Ovary (tissue), 9 donors: ENCODE measurements around the gene MAP2K2. TPM values are rescaled to one million over a fixed set of nuclear protein-coding genes. Genes with fewer than 3 reads are reported as not detected.
"Not testable (repeated sequence)": the region's sequence is repeated elsewhere in the genome, so short reads cannot be mapped to it uniquely, and the experiment has no call there.

Experiments used
- DNase-seq, 5 donors: peaks; one replicate each; pipeline ENCODE4 v3.0.0-alpha.2; 2019 to 2020
- H3K27ac ChIP-seq, 2 donors: fragments of 200-600 bp; one replicate each; pipeline versions ENCODE4 v1.5.1 to v1.8.0; 2019 to 2022
- H3K27me3 ChIP-seq: fragments of 200-600 bp; one replicate; pipeline ENCODE4 v1.8.0; 2022
- H3K36me3 ChIP-seq: fragments of 200-600 bp; sonication (generic); one replicate; pipeline ENCODE4 v1.5.1; 2019
- H3K4me1 ChIP-seq: one replicate; pipeline ENCODE4 v1.8.1; 2013; ENCODE audit warnings: mild to moderate bottlenecking, moderate library complexity; ENCODE audit not compliant: insufficient read depth
- H3K4me3 ChIP-seq: fragments of 200-600 bp; sonication (generic); one replicate; pipeline ENCODE4 v1.5.1; 2017
- H3K9me3 ChIP-seq, 2 donors: fragments of 200-600 bp in 1 of 2; sonication (generic) in 1 of 2; one replicate each; pipeline versions ENCODE4 v1.5.1 to v1.8.1; 2013 to 2019; ENCODE audit warnings: mild to moderate bottlenecking in 1 of 2, moderate library complexity in 1 of 2
- CTCF ChIP-seq, 3 donors: fragments of 450-650 bp in 2 of 3; fragments of 200-600 bp in 1 of 3; IDR thresholded peaks; one replicate each; pipeline versions ENCODE4 v1.5.1 to v1.8.0; 2016 to 2022; ENCODE audit warnings: antibody characterized with exemption in 3 of 3, mild to moderate bottlenecking in 1 of 3
- EP300 ChIP-seq: sonication (generic); formaldehyde crosslinking; IDR thresholded peaks from one replicate; pipeline ENCODE4 v1.6.1; 2017; ENCODE audit warnings: antibody characterized with exemption
- POLR2A ChIP-seq: fragments of 450-650 bp; IDR thresholded peaks from one replicate; pipeline ENCODE4 v1.6.1; 2017; ENCODE audit warnings: antibody characterized with exemption, mild to moderate bottlenecking, moderate library complexity
- WGBS, 3 donors: extraction: QIAGEN DNeasy Blood & Tissue Kit in 1 of 3; methylation state at CpG; one replicate each; pipeline versions ENCODE4 v1.1.5 to v1.1.7; 2013 to 2017; 5-methylcytosine and 5-hydroxymethylcytosine counted together
- intact Hi-C, 4 donors: fragments of 100-400 bp; cut with DNase I; formaldehyde crosslinking; loops; one replicate each; pipeline versions ENCODE4 v1.11.0 to v1.15.1; 2022 to 2023
- polyA plus RNA-seq, 2 donors: library from polyadenylated mRNA; stranded (reverse); fragments of 200-250 nt in 1 of 2; fragments of 350-450 nt in 1 of 2; fragmentation: Illumina TruSeq in 1 of 2; extraction: RNeasy Lipid Tissue Mini Kit (QIAGEN cat#74804) in 1 of 2; gene quantifications; one replicate each; pipeline ENCODE4 v1.2.3, GENCODE V29; 2013 to 2014
- total RNA-seq, 7 donors: library from RNA; depleted of rRNA in 2 of 7; stranded (reverse); fragments of >200 nt in 2 of 7; fragmentation: NEBNext Ultra II Directional in 3 of 7; extraction: Animal tissue kit (Norgen Biotek cat#: 25700) in 3 of 7; gene quantifications; one replicate each; pipeline versions ENCODE4 v1.1.0 to v1.2.4, GENCODE V29; 2016 to 2023
- donor health status: DM: no; HTN: no; CAD: no; lungs with moderate emphysema.
- donor health status: DM: no; HTN: no; CAD: no.
- donor health status: Bipolar disorder and iron deficiency.
- donor health status: DM: yes; HTN: yes; CAD: no.
- donor health status: DM: no; HTN: no; CAD: no.
- donor health status: DM: yes; HTN: yes; CAD: no.

Gene MAP2K2
- total and polyA plus RNA-seq, 9 donors: 39.9 to 136 (median 116) TPM

- DNase-seq: no peak
- no peaks in the 10 kb centered on the region for H3K36me3 ChIP-seq
- 16 to 25% (median 20%) methylated on average over 12 of the region's 12 CpGs for WGBS, 3 donors
- H3K27me3 ChIP-seq: no peaks in the 10 kb centered on the region
- no peak overlapping the region for H3K27ac ChIP-seq
- H3K4me1 ChIP-seq: no peaks in the 10 kb centered on the region
- intact Hi-C loops: loop anchor here in 1 of 4 donors (5.0 kb wide), 1 partner anchor 153 kb away; the partner anchor contains the start of gene EEF2
- H3K9me3 ChIP-seq: no peaks in the 10 kb centered on the region
- TF ChIP-seq CTCF (IDR thresholded peaks at IDR 0.05): peak in 2 of 3 donors; percentile 18 to 34
- TF ChIP-seq EP300: no peak
- H3K4me3 ChIP-seq: no peak overlapping the region
These were observed 16.4 kb upstream of the MAP2K2 start for GRCh38 chr19:4140237-4140711.

DNA sequence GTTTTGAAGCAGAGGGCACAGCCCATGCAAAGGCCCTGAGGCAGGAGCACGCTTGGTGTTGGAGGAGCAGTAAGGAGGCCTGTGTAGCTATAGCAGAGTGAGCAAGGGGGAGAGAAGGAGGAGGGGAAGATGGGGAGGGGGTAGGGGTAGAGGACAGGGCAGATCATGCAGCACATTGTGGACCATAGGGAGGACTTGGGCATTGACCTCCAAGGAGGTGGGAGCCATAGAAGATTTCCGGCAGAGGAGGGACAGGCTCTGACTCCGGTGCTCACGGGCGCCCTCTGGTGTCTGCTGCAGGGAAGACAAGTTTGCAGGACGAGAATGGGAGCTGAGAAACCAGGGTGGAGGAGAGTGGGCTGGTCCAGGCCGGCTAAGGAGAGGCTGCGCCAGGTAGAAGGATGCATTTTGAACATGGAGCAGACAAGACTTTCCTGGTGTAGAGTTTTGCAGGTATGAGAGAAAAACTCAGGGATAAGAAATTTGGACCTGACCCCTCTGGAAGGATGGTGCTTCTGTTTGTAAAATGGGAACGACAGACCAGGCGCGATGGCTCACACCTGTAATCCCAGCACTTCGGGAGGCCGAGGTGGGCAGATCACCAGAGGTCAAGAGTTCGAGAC is 15.8 kb upstream of the MAP2K2 start:
- 24 to 34% (median 26%) methylated on average over 14 of the region's 14 CpGs for WGBS, 3 donors

GRCh38 chr19:4138445-4138844 is 14.5 kb upstream of the MAP2K2 start:
- H3K36me3 ChIP-seq: no peaks in the 10 kb centered on the region
- no peak overlapping the region for H3K4me3 ChIP-seq
- DNase-seq: no peak
- H3K27ac ChIP-seq: no peak overlapping the region
- 48 to 74% (median 63%) methylated on average over 5 of the region's 5 CpGs for WGBS, 3 donors
- no peaks in the 10 kb centered on the region for H3K9me3 ChIP-seq
- TF ChIP-seq POLR2A: no peak
- TF ChIP-seq EP300: no peak
- no peaks in the 10 kb centered on the region for H3K4me1 ChIP-seq
- intact Hi-C loops: no loop called here
- H3K27me3 ChIP-seq: no peaks in the 10 kb centered on the region

More for the DNA sequence above, 15.8 kb upstream of the MAP2K2 start:
- no peaks in the 10 kb centered on the region for H3K36me3 ChIP-seq
- intact Hi-C loops: loop anchor here in 1 of 4 donors (5.0 kb wide), 1 partner anchor 152 kb away; the partner anchor contains the start of gene EEF2
- H3K9me3 ChIP-seq: no peaks in the 10 kb centered on the region
- DNase-seq: peak; percentile 47 to 80 (median 70)
- no peak overlapping the region for H3K4me3 ChIP-seq
- TF ChIP-seq POLR2A (no peak), EP300 (no peak), CTCF (IDR thresholded peaks at IDR 0.05) (peak in 2 of 3 donors; percentile 39 to 50)
- no peaks in the 10 kb centered on the region for H3K4me1 ChIP-seq
- no peak overlapping the region for H3K27ac ChIP-seq
- H3K27me3 ChIP-seq: no peaks in the 10 kb centered on the region

GRCh38 chr19:4136680-4137088 is 12.8 kb upstream of the MAP2K2 start:
- 84 to 86% (median 86%) methylated on average over 8 of the region's 8 CpGs for WGBS, 3 donors
- Histone ChIP-seq H3K27ac (no peak overlapping the region), H3K9me3 (no peaks in the 10 kb centered on the region), H3K27me3 (no peaks in the 10 kb centered on the region), H3K4me1 (no peaks in the 10 kb centered on the region), H3K36me3 (no peaks in the 10 kb centered on the region), H3K4me3 (no peak overlapping the region)
- TF ChIP-seq CTCF (IDR thresholded peaks at IDR 0.05) (no peak), POLR2A (no peak), EP300 (no peak)
- intact Hi-C loops: no loop called here
- no peak for DNase-seq

DNA sequence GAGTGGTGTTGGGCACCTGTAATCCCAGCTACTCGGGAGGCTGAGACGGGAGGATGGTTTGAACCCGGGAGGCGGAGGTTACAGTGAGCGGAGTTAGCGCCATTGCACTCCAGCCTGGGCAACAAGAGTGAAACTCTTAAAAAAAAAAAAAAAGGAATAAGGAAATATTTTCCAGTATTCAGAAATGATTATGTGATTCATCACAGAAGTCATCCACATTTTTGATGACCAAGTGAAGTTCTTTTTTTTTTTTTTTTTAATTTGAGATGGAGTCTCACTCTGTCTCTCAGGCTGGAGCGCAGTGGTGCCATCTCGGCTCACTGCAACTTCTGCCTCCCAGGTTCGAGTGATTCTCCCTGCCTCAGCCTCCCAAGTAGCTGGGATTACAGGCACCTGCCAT is 11.5 kb upstream of the MAP2K2 start:
- intact Hi-C loops, H3K36me3 ChIP-seq, H3K9me3 ChIP-seq, H3K4me1 ChIP-seq, H3K27ac ChIP-seq, DNase-seq, H3K4me3 ChIP-seq, H3K27me3 ChIP-seq: not testable (repeated sequence)
- whole genome bisulfite sequencing, 3 donors: 83 to 89% (median 87%) methylated on average over 9 of the region's 9 CpGs
